ENCODE results near the gene FAM184A.
"Not testable (repeated sequence)": the region's sequence is repeated elsewhere in the genome, so short reads cannot be mapped to it uniquely, and the experiment has no call there.

The FAM184A gene

GRCh38 chr6:119078376-119079282 is at the start of gene FAM184A:
TSS of gene FAM184A (minus strand) at chr6:119078664. CDS start at chr6:119078299, 365 bp downstream.
- DNase-seq = peak; percentile 66

GRCh38 chr6:119127627-119128026 is 49.2 kb upstream of the FAM184A start:
- no peak for DNase-seq

GRCh38 chr6:119126826-119127225 is 48.4 kb upstream of the FAM184A start:
- DNase-seq = no peak

- no peak for DNase-seq
These were observed 47.7 kb upstream of the FAM184A start for GRCh38 chr6:119126140-119126539.

GRCh38 chr6:119125576-119125975 is 47.1 kb upstream of the FAM184A start:
- DNase-seq = no peak

- DNase-seq = no peak
These were observed 45.8 kb upstream of the FAM184A start for GRCh38 chr6:119124079-119124824.

- DNase-seq = no peak
These were observed 43.9 kb upstream of the FAM184A start for GRCh38 chr6:119122336-119122735.

GRCh38 chr6:119121367-119121766 is 42.9 kb upstream of the FAM184A start:
- DNase-seq = no peak

GRCh38 chr6:119119989-119120388 is 41.5 kb upstream of the FAM184A start:
- no peak for DNase-seq

- DNase-seq = not testable (repeated sequence)
These were observed 40.6 kb upstream of the FAM184A start for GRCh38 chr6:119119062-119119461.

GRCh38 chr6:119116712-119117281 is 38.3 kb upstream of the FAM184A start:
- no peak for DNase-seq

GRCh38 chr6:119113961-119114360 is 35.5 kb upstream of the FAM184A start:
- DNase-seq = no peak

GRCh38 chr6:119112812-119113530 is 34.5 kb upstream of the FAM184A start:
- no peak for DNase-seq

GRCh38 chr6:119110601-119111548 is 32.4 kb upstream of the FAM184A start:
- peak; percentile 69 for DNase-seq

- no peak for DNase-seq
These were observed 31.3 kb upstream of the FAM184A start for GRCh38 chr6:119109654-119110325.

GRCh38 chr6:119108076-119108475 is 29.6 kb upstream of the FAM184A start:
- DNase-seq = no peak

GRCh38 chr6:119105282-119105681 is 26.8 kb upstream of the FAM184A start:
- no peak for DNase-seq

- no peak for DNase-seq
These were observed 24.4 kb upstream of the FAM184A start for GRCh38 chr6:119102901-119103300.

GRCh38 chr6:119100115-119100514 is 21.7 kb upstream of the FAM184A start:
- DNase-seq = no peak

- DNase-seq = not testable (repeated sequence)
These were observed 19.4 kb upstream of the FAM184A start for GRCh38 chr6:119097815-119098361.

Measured in NCI-H1105 treated with DMSO at 0.1 percent for 48 hours (cell line).